ENCODE data around the gene SP5. TPM values are rescaled to one million over a fixed set of nuclear protein-coding genes. Genes with fewer than 3 reads are reported as not detected.

Gene SP5
- total and polyA plus RNA-seq, 9 of the 15 experiments (the other 6 are each of a cell fraction or from before 2014, with no cell fraction given): 0.03 to 1.7 (median 0.16) TPM; not detected in 1

DNA sequence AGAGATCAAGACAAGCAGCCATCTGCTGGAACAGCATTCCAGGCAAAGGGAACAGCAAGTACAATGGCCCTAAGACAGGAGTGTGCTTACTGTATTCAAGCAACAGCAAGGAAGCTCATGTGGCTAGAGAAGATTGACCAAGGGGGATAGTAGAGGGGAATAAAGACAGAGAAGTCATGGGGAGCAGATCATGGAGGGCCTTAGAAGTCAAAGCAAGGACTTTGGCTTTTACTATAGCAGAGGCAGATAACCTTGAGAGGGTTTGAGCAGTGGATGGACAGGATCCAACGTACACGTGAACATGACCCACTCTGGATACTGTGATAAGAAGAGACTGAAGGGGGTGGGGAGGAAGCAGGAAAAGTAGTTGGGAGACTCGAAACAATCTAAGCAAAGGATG lies 26.9 kb downstream of the SP5 start (continued):
- no peak for TF ChIP-seq ZNF592 (IDR thresholded peaks at IDR 0.05)
- no peak for TF ChIP-seq ZMIZ1 (IDR thresholded peaks at IDR 0.05; ENCODE audit: low read depth in 2 of 2, low read length in 2 of 2)
- TF ChIP-seq ZNF586 (CRISPR knock-in tag; conservative IDR thresholded peaks at IDR 0.05): no peak
- TF ChIP-seq HSF4 (CRISPR knock-in tag; IDR thresholded peaks at IDR 0.05; ENCODE audit: borderline replicate concordance): no peak
- TF ChIP-seq SAP30 (IDR thresholded peaks at IDR 0.05; ENCODE audit: borderline replicate concordance, insufficient read depth, low read depth, low read length, poor library complexity, severe bottlenecking): no peak
- TF ChIP-seq, protein P1, sequence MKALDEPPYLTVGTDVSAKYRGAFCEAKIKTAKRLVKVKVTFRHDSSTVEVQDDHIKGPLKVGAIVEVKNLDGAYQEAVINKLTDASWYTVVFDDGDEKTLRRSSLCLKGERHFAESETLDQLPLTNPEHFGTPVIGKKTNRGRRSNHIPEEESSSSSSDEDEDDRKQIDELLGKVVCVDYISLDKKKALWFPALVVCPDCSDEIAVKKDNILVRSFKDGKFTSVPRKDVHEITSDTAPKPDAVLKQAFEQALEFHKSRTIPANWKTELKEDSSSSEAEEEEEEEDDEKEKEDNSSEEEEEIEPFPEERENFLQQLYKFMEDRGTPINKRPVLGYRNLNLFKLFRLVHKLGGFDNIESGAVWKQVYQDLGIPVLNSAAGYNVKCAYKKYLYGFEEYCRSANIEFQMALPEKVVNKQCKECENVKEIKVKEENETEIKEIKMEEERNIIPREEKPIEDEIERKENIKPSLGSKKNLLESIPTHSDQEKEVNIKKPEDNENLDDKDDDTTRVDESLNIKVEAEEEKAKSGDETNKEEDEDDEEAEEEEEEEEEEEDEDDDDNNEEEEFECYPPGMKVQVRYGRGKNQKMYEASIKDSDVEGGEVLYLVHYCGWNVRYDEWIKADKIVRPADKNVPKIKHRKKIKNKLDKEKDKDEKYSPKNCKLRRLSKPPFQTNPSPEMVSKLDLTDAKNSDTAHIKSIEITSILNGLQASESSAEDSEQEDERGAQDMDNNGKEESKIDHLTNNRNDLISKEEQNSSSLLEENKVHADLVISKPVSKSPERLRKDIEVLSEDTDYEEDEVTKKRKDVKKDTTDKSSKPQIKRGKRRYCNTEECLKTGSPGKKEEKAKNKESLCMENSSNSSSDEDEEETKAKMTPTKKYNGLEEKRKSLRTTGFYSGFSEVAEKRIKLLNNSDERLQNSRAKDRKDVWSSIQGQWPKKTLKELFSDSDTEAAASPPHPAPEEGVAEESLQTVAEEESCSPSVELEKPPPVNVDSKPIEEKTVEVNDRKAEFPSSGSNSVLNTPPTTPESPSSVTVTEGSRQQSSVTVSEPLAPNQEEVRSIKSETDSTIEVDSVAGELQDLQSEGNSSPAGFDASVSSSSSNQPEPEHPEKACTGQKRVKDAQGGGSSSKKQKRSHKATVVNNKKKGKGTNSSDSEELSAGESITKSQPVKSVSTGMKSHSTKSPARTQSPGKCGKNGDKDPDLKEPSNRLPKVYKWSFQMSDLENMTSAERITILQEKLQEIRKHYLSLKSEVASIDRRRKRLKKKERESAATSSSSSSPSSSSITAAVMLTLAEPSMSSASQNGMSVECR (CRISPR knock-in tag; IDR thresholded peaks at IDR 0.05): no peak
- TF ChIP-seq ZNF212 (CRISPR knock-in tag; IDR thresholded peaks at IDR 0.05): no peak
- peak; percentile 67 for TF ChIP-seq SMAD4 (CRISPR knock-in tag; conservative IDR thresholded peaks at IDR 0.05)
- TF ChIP-seq ZEB2 (IDR thresholded peaks at IDR 0.05): peak; percentile 71; the same call in 1 of the 2 replicates
- TF ChIP-seq POLR2AphosphoS2 (IDR thresholded peaks at IDR 0.05; ENCODE audit: low read length): no peak
- TF ChIP-seq, protein P2, sequence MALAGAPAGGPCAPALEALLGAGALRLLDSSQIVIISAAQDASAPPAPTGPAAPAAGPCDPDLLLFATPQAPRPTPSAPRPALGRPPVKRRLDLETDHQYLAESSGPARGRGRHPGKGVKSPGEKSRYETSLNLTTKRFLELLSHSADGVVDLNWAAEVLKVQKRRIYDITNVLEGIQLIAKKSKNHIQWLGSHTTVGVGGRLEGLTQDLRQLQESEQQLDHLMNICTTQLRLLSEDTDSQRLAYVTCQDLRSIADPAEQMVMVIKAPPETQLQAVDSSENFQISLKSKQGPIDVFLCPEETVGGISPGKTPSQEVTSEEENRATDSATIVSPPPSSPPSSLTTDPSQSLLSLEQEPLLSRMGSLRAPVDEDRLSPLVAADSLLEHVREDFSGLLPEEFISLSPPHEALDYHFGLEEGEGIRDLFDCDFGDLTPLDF (CRISPR knock-in tag; IDR thresholded peaks at IDR 0.05): no peak
- TF ChIP-seq ZBTB5 (IDR thresholded peaks at IDR 0.05): no peak
